Duodenal mucosa (tissue), 2 donors: ENCODE measurements around the gene EMC8.
"Not testable (repeated sequence)": the region's sequence is repeated elsewhere in the genome, so short reads cannot be mapped to it uniquely, and the experiment has no call there.

Source experiments
- H3K27ac ChIP-seq: one replicate; pipeline ENCODE4 v1.7.0; 2013; ENCODE audit warnings: low read depth, low read length
- H3K27me3 ChIP-seq, 2 donors: one replicate each; pipeline ENCODE4 v1.7.0; 2013; ENCODE audit warnings: low read length in 2 of 2, control low read depth in 1 of 2; ENCODE audit not compliant: insufficient read depth in 2 of 2, control insufficient read depth in 1 of 2
- H3K36me3 ChIP-seq, 2 donors: one replicate each; pipeline ENCODE4 v1.7.0; 2013; ENCODE audit warnings: low read length in 2 of 2, control low read depth in 1 of 2; ENCODE audit not compliant: insufficient read depth in 2 of 2, control insufficient read depth in 1 of 2
- H3K4me1 ChIP-seq, 2 donors: one replicate each; pipeline ENCODE4 v1.7.0; 2013; ENCODE audit warnings: low read length in 2 of 2, control low read depth in 1 of 2; ENCODE audit not compliant: insufficient read depth in 2 of 2, control insufficient read depth in 1 of 2
- H3K4me3 ChIP-seq, 2 donors: one replicate each; pipeline ENCODE4 v1.7.0; 2013; ENCODE audit warnings: low read length in 2 of 2, low read depth in 1 of 2
- H3K9ac ChIP-seq, 2 donors: one replicate each; pipeline ENCODE4 v1.7.0; 2013; ENCODE audit warnings: low read length in 2 of 2, low read depth in 1 of 2
- H3K9me3 ChIP-seq, 2 donors: one replicate each; pipeline ENCODE4 v1.7.0; 2013; ENCODE audit warnings: low read length in 2 of 2, control low read depth in 1 of 2; ENCODE audit not compliant: control insufficient read depth in 1 of 2

The EMC8 gene

DNA sequence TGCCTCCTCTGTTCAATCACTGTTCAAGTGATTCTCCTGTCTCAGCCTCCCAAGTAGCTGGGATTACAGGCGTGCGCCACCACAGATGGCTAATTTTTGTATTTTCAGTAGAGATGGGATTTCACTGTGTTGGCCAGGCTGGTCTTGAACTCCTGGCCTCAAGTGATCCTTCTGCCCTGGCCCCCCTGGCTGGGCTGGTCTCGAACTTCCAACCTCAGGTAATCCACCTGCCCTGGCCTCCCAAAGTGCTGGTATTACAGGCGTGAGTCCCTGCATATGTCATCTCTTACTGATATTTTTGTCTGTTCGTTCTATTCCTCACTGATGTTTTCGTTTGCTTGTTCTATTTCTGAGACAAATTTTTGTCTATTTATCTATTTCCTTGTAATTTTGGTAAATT is 17.9 kb upstream of the EMC8 start:
- H3K27ac ChIP-seq, H3K9ac ChIP-seq, H3K4me3 ChIP-seq, H3K4me1 ChIP-seq, H3K9me3 ChIP-seq, H3K27me3 ChIP-seq, H3K36me3 ChIP-seq: not testable (repeated sequence)

DNA sequence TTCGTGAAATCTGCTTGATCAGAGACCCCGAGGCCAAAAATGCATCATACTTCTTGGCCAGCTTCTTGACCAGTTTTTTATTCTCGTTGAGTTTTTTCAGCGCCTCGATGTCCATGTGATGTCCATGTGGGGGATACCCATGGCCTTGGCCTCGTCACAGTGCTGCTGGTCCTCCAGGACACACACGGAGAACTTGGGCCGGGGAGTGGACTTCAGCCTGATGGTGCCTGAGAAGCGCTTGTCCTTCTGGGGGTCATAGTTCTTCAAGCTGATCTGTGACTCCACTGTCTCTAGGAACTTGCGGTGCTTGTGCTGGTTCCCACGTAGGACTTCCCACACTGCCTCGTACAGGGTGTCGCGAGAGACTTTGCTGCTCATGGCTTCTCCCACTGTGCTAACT is 16.8 kb upstream of the EMC8 start:
- H3K9me3 ChIP-seq, result no peaks in the 10 kb centered on the region
- no peak overlapping the region for H3K4me3 ChIP-seq
- peaks cover 2 to 10% of the 10 kb centered on the region in 2 donors for H3K27me3 ChIP-seq
- no peak overlapping the region for H3K9ac ChIP-seq
- H3K4me1 ChIP-seq, result peaks cover 0 to 3% of the 10 kb centered on the region in 2 donors
- no peaks in the 10 kb centered on the region for H3K36me3 ChIP-seq
- H3K27ac ChIP-seq, result no peak overlapping the region

DNA sequence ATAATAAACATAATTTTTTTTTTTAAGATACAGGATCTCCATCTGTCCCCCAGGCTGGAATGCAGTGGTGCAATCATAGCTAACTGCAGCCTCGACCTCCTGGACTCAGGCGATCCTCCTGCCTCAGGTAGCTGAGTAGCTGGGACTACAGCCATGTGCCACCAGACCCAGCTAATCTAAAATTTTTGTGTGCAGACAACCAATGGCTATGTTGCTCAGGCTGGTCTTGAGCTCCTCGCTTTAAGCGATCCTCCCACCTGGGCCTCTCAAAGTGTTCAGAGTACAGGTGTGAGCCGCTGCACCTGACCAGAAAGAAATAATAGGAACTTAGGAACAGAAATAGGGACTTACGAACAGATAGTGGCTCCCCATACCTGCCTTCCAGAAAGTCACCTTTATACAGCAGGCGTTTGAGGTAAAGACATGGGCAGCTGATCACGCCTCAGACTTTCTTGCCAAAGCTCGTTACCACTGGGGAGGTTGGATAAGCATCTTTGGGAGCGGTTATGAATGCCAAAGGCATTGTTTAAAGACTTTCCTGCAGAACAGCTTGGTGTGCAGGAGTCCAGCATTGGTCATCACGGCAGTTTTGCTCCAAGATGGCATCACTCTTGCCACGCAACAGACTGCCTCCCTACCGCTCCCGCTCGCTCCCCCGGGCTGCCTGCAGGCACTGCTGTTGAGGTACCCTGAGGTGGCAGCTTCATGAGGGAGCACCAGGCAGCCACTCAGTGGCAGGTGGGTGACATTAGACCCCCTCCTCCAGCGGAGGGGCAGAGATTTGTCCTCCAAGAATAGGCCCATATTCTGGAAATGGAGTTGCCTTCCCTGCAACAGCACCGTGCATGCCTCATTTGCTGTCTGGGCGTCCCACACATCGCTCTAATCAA is 13.7 kb upstream of the EMC8 start:
- H3K36me3 ChIP-seq, result no peaks in the 10 kb centered on the region
- H3K4me1 ChIP-seq, result no peaks in the 10 kb centered on the region
- H3K27ac ChIP-seq, result no peak overlapping the region
- H3K9me3 ChIP-seq, result no peaks in the 10 kb centered on the region
- H3K4me3 ChIP-seq, result no peak overlapping the region
- H3K27me3 ChIP-seq, result peaks cover 2 to 10% of the 10 kb centered on the region in 2 donors
- H3K9ac ChIP-seq, result no peak overlapping the region

- peaks cover 2 to 10% of the 10 kb centered on the region in 2 donors for H3K27me3 ChIP-seq
These were observed 12.9 kb upstream of the EMC8 start for GRCh38 chr16:85812031-85812807.

DNA sequence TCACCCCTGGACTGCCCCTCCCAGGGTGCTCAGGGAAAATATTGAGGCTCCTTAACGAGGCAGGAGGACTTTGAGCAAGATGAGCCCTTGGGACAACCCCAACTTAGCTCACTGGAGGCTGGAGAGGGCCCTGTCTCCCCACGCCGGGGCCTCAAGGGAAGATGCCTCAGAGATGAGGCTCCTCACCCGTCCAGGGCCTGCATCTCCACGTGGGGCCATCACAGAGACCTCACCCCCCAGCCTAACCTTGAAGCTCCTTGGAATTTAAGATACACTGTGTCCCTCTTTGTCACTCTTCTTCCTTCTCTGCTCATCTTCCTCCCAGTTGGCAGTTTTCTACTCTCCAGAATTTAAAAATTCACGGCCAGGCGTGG is 11.4 kb upstream of the EMC8 start:
- no peak overlapping the region for H3K4me3 ChIP-seq
- peaks cover 2 to 10% of the 10 kb centered on the region in 2 donors for H3K27me3 ChIP-seq
- H3K36me3 ChIP-seq, result peaks cover 13 to 16% of the 10 kb centered on the region in 2 donors
- no peak overlapping the region for H3K27ac ChIP-seq
- no peaks in the 10 kb centered on the region for H3K9me3 ChIP-seq
- no peaks in the 10 kb centered on the region for H3K4me1 ChIP-seq
- no peak overlapping the region for H3K9ac ChIP-seq

More at GRCh38 chr16:85812031-85812807, 12.9 kb upstream of the EMC8 start:
- Histone ChIP-seq H3K4me3 (no peak overlapping the region), H3K9ac (no peak overlapping the region), H3K27ac (no peak overlapping the region), H3K4me1 (no peaks in the 10 kb centered on the region), H3K9me3 (no peaks in the 10 kb centered on the region), H3K36me3 (peaks cover 0 to under 1% of the 10 kb centered on the region in 2 donors)

DNA sequence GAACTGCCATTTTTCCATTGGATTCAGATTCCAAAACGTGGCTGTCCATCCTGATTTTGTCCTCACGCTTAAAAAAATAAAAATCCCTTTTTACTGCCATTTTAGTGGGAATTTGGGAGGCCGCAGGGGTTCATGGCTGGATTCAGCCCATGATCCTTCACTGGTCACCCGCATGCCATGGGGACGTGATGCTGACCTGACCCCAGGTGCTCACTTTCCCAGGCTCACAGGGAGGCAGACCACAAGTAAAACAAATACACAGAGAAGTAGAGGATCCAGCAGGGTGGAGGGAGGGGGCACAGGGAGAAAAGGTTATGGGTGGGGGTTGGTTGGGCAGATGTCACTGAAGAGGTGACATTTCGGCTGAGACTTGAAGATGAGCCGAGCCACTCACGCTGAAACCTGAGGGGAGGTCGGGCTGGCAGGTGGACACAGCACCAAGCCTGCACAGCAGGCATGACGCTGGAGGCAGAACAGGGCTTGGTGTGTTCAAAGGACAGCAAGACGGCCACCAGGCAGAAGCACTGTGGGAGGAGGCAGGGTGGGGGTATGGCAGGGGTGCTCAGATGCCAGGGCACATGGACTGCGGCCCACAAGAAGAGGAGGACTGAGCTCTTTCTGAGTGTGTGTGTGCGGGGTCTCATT is 10.9 kb upstream of the EMC8 start:
- Histone ChIP-seq H3K27me3 (peaks cover 2 to 10% of the 10 kb centered on the region in 2 donors), H3K9me3 (no peaks in the 10 kb centered on the region), H3K27ac (no peak overlapping the region), H3K9ac (no peak overlapping the region), H3K4me3 (no peak overlapping the region), H3K4me1 (no peaks in the 10 kb centered on the region), H3K36me3 (peaks cover 18 to 21% of the 10 kb centered on the region in 2 donors)

DNA sequence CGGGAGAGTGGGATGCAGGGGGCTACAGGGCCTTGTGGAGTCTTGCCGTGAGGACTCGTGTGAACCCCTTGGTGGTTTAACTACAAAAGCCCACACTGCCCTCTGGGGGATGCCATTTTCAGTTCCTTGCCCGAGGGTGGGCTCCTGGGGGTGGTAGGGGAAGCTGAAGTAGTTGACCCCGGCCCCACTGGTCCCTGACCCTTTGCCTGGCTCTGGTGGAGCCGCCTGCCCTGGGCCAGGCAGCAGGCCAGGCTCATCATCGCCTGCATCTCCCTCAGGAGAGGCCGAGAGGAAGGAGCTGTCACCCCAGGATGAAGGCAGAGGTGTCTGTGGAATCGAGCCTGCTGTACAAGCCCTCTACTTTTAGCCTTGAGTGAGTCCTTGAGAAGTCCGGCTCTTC is 10.3 kb upstream of the EMC8 start:
- no peak overlapping the region for H3K4me3 ChIP-seq

DNA sequence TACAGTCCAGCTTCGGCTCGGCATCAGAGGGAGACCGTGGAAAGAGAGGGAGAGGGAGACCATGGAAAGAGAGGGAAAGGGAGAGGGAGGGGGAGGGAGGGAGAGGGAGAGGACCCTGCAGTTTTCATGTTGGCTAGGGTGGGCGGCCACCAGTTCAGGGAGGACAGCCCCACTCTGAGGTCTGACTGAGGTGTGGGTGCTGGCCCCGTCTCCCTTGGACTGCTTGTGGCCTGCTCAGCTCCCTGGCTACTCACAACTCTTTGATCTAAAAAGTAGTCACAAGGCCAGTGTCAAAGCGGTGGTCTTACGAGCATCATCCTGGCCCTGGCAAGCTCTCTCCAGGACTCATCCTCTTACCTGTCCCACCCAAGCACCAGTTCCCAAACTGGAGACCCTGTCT is 9.6 kb upstream of the EMC8 start:
- peaks cover 2 to 10% of the 10 kb centered on the region in 2 donors for H3K27me3 ChIP-seq
- H3K4me3 ChIP-seq, result no peak overlapping the region
- H3K4me1 ChIP-seq, result no peaks in the 10 kb centered on the region
- H3K9me3 ChIP-seq, result no peaks in the 10 kb centered on the region
- H3K27ac ChIP-seq, result no peak overlapping the region
- peaks cover 21 to 33% of the 10 kb centered on the region in 2 donors for H3K36me3 ChIP-seq
- H3K9ac ChIP-seq, result no peak overlapping the region

More for the DNA sequence above, 10.3 kb upstream of the EMC8 start:
- Histone ChIP-seq H3K36me3 (peaks cover 21 to 26% of the 10 kb centered on the region in 2 donors), H3K27ac (no peak overlapping the region), H3K9me3 (no peaks in the 10 kb centered on the region), H3K27me3 (peaks cover 2 to 10% of the 10 kb centered on the region in 2 donors), H3K4me1 (no peaks in the 10 kb centered on the region), H3K9ac (no peak overlapping the region)

- not testable (repeated sequence) for H3K4me3 ChIP-seq, H3K9me3 ChIP-seq, H3K4me1 ChIP-seq, H3K27ac ChIP-seq, H3K27me3 ChIP-seq, H3K9ac ChIP-seq
- H3K36me3 ChIP-seq, result peaks cover 21 to 41% of the 10 kb centered on the region in 2 donors
These were observed 8.8 kb upstream of the EMC8 start for GRCh38 chr16:85808104-85808503.

- H3K9ac ChIP-seq, H3K27me3 ChIP-seq, H3K27ac ChIP-seq, H3K4me3 ChIP-seq, H3K4me1 ChIP-seq, H3K9me3 ChIP-seq: not testable (repeated sequence)
- peaks cover 26 to 49% of the 10 kb centered on the region in 2 donors for H3K36me3 ChIP-seq
These were observed 8.0 kb upstream of the EMC8 start for GRCh38 chr16:85807340-85807739.
